Neural progenitor cell (in vitro differentiated cells): ENCODE measurements around the gene RPL29.

ENCODE experiments used
- EZH2phosphoT487 ChIP-seq: fragments of 200-600 bp; sonication (generic); IDR thresholded peaks from 2 replicates; pipeline ENCODE4 v1.6.1; 2017; ENCODE audit warnings: antibody characterized with exemption
- TF ChIP-seq, protein P1 (sequence below): fragments of 200-600 bp; sonication (generic); IDR thresholded peaks from 2 replicates; pipeline ENCODE4 v1.5.1; 2017; ENCODE audit warnings: antibody characterized with exemption, mild to moderate bottlenecking

DNA sequence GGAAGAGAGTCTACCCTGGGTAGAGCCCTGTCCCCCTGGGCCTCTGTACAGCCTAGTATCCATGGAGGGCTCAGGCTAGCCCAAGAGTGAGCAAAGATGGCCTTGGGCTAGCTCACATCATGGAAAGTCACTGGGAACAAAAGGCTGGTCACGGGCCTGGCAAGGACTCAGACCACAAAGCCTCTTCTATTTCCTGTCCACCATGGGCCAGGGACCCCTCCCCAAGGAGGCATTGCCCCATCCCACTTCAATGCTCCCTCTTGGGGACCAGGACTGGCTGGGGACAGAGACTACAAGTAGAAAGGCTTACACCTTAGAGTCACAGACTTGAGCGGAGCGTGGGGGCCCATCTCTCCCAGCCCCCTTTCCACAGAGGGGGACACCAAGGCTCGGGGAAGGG lies 43.7 kb upstream of the RPL29 start:
- TF ChIP-seq EZH2phosphoT487: no peak
- TF ChIP-seq, protein P1, sequence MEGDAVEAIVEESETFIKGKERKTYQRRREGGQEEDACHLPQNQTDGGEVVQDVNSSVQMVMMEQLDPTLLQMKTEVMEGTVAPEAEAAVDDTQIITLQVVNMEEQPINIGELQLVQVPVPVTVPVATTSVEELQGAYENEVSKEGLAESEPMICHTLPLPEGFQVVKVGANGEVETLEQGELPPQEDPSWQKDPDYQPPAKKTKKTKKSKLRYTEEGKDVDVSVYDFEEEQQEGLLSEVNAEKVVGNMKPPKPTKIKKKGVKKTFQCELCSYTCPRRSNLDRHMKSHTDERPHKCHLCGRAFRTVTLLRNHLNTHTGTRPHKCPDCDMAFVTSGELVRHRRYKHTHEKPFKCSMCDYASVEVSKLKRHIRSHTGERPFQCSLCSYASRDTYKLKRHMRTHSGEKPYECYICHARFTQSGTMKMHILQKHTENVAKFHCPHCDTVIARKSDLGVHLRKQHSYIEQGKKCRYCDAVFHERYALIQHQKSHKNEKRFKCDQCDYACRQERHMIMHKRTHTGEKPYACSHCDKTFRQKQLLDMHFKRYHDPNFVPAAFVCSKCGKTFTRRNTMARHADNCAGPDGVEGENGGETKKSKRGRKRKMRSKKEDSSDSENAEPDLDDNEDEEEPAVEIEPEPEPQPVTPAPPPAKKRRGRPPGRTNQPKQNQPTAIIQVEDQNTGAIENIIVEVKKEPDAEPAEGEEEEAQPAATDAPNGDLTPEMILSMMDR: no peak
